Measurements from ENCODE around the gene TECPR2. TPM values are rescaled to one million over a fixed set of nuclear protein-coding genes. Genes with fewer than 3 reads are reported as not detected.
A peak's percentile ranks its signal among the peaks of the same experiment; 100 is the strongest.

TECPR2 gene
- total RNA-seq, 4 donors from 2014 or later, result 14.1 to 43.1 (median 23.8) TPM

GRCh38 chr14:102396521-102396920 lies 33.8 kb downstream of the TECPR2 start:
- H3K9me3 ChIP-seq, result no peaks in the 10 kb centered on the region
- no peak overlapping the region for H3K27ac ChIP-seq
- no peaks in the 10 kb centered on the region for H3K4me1 ChIP-seq
- no peak overlapping the region for H3K4me3 ChIP-seq
- TF ChIP-seq, protein P1, sequence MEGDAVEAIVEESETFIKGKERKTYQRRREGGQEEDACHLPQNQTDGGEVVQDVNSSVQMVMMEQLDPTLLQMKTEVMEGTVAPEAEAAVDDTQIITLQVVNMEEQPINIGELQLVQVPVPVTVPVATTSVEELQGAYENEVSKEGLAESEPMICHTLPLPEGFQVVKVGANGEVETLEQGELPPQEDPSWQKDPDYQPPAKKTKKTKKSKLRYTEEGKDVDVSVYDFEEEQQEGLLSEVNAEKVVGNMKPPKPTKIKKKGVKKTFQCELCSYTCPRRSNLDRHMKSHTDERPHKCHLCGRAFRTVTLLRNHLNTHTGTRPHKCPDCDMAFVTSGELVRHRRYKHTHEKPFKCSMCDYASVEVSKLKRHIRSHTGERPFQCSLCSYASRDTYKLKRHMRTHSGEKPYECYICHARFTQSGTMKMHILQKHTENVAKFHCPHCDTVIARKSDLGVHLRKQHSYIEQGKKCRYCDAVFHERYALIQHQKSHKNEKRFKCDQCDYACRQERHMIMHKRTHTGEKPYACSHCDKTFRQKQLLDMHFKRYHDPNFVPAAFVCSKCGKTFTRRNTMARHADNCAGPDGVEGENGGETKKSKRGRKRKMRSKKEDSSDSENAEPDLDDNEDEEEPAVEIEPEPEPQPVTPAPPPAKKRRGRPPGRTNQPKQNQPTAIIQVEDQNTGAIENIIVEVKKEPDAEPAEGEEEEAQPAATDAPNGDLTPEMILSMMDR (IDR thresholded peaks at IDR 0.05), result no peak
- no peak for TF ChIP-seq POLR2A (IDR thresholded peaks at IDR 0.05)
- no peak for DNase-seq
- H3K36me3 ChIP-seq, result no peaks in the 10 kb centered on the region
- H3K27me3 ChIP-seq, result no peaks in the 10 kb centered on the region
- intact Hi-C loops (cut with DNase I; ENCODE audit: low total_unique reads), result no loop called here

DNA sequence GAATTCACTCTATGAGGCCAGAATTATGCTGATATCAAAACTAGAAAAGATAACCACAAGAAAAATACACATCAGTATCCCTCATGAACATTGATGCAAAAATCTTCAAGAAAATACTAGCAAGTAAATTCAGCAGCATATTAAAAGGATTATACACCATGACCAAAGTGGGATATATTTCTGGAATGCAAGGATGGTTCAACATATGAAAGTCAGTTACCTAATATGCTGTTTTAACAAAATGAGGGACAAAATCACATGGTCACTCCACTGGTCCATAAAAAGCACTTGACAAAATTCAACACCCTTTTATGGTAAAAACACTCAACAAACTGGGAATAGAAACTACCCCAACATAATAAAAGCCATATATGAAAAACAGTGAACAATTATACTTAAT lies 40.3 kb downstream of the TECPR2 start:
- TF ChIP-seq POLR2A (IDR thresholded peaks at IDR 0.05), result no peak
- TF ChIP-seq, protein P1 (IDR thresholded peaks at IDR 0.05), result no peak
- Histone ChIP-seq H3K27ac (no peak overlapping the region), H3K36me3 (no peaks in the 10 kb centered on the region), H3K4me3 (no peak overlapping the region), H3K27me3 (no peaks in the 10 kb centered on the region), H3K4me1 (no peaks in the 10 kb centered on the region), H3K9me3 (peaks cover 0 to 9% of the 10 kb centered on the region in 2 donors)
- no peak for DNase-seq
- intact Hi-C loops (cut with DNase I; ENCODE audit: low total_unique reads), result no loop called here

DNA sequence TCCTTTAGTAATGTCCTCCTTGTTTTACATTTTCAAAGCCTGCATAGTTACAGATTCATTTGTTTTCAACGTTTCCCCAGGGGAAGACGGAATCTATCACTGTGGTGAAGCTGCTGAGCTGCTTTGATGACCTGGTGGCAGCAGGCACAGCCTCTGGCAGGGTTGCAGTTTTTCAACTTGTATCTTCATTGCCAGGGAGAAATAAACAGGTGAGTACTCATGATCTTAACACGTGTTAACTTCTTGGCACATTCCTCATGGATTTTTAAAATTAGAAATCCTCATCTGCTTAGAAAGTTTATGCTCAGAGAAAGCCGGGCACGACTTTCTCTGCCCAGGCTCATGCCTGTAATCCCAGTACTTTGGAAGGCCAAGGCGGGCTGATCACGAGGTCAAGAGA lies 44.5 kb downstream of the TECPR2 start:
- H3K36me3 ChIP-seq, result no peaks in the 10 kb centered on the region
- intact Hi-C loops (cut with DNase I; ENCODE audit: low total_unique reads), result no loop called here
- H3K4me1 ChIP-seq, result no peaks in the 10 kb centered on the region
- peaks cover 0 to 7% of the 10 kb centered on the region in 2 donors for H3K9me3 ChIP-seq
- TF ChIP-seq POLR2A (IDR thresholded peaks at IDR 0.05), result no peak
- TF ChIP-seq, protein P1 (IDR thresholded peaks at IDR 0.05), result no peak
- no peaks in the 10 kb centered on the region for H3K27me3 ChIP-seq
- H3K4me3 ChIP-seq, result no peak overlapping the region
- no peak for DNase-seq
- peak overlapping the region in 1 of 2 donors; percentile 72 for H3K27ac ChIP-seq

GRCh38 chr14:102408724-102409123 lies 46.0 kb downstream of the TECPR2 start:
- Histone ChIP-seq H3K4me1 (no peaks in the 10 kb centered on the region), H3K27me3 (no peaks in the 10 kb centered on the region), H3K4me3 (no peak overlapping the region), H3K36me3 (no peaks in the 10 kb centered on the region), H3K27ac (peak overlapping the region; percentile 21 to 72), H3K9me3 (no peaks in the 10 kb centered on the region)
- TF ChIP-seq POLR2A (IDR thresholded peaks at IDR 0.05), result no peak
- TF ChIP-seq, protein P1 (IDR thresholded peaks at IDR 0.05), result no peak
- intact Hi-C loops (cut with DNase I; ENCODE audit: low total_unique reads), result no loop called here
- no peak for DNase-seq

GRCh38 chr14:102415671-102416070 lies 52.9 kb downstream of the TECPR2 start:
- no peak for DNase-seq
- no peak overlapping the region for H3K27ac ChIP-seq
- no peaks in the 10 kb centered on the region for H3K9me3 ChIP-seq
- TF ChIP-seq, protein P1 (IDR thresholded peaks at IDR 0.05), result no peak
- TF ChIP-seq POLR2A (IDR thresholded peaks at IDR 0.05), result no peak
- no peak overlapping the region for H3K4me3 ChIP-seq
- H3K36me3 ChIP-seq, result no peaks in the 10 kb centered on the region
- intact Hi-C loops (cut with DNase I; ENCODE audit: low total_unique reads), result no loop called here
- H3K4me1 ChIP-seq, result no peaks in the 10 kb centered on the region
- H3K27me3 ChIP-seq, result no peaks in the 10 kb centered on the region
